H1 (cell line): ENCODE data around the gene ADORA1. TPM values are rescaled to one million over a fixed set of nuclear protein-coding genes. Genes with fewer than 3 reads are reported as not detected.

Experiments used
- CTCF ChIA-PET: fragments of 300-600 bp; sonication (Branson Sonifier 250); formaldehyde crosslinking; loops from one replicate; lab custom pipeline; 2021; ENCODE audit not compliant: partially characterized antibody; lab: Charles Lee
- POLR2A ChIA-PET: fragments of 300-600 bp; sonication (Branson Sonifier 250); formaldehyde crosslinking; loops from one replicate; lab custom pipeline; 2021; ENCODE audit warnings: inconsistent platforms; ENCODE audit not compliant: partially characterized antibody; lab: Charles Lee
- DNase-seq, 2 experiments: peaks; one replicate each; pipeline versions ENCODE4 v3.0.0 to v3.0.0-alpha.2; 2010 to 2022; ENCODE audit warnings: low spot score in 2 of 2, low read depth in 1 of 2, mixed read lengths in 1 of 2
- FAIRE-seq: peaks from 2 replicates; lab custom pipeline; 2011; peaks lifted over from hg19 to GRCh38; lab: Jason Lieb, UNC
- H2AFZ ChIP-seq: 2 replicates; pipeline ENCODE4 v1.8.1; 2012; ENCODE audit warnings: low read length, inconsistent platforms
- H2AK5ac ChIP-seq: 2 replicates; pipeline ENCODE4 v1.6.1; 2013; ENCODE audit warnings: low read depth, low read length
- H2BK120ac ChIP-seq: replicated peaks from 2 replicates; pipeline ENCODE3; 2013; ENCODE audit warnings: low read depth, low read length, inconsistent platforms
- H2BK12ac ChIP-seq: 2 replicates; pipeline ENCODE4 v1.6.1; 2013; ENCODE audit warnings: low read depth, low read length
- H2BK15ac ChIP-seq: 2 replicates; pipeline ENCODE4 v1.6.1; 2013; ENCODE audit warnings: low read length
- H2BK20ac ChIP-seq: 2 replicates; pipeline ENCODE4 v1.6.1; 2013; ENCODE audit warnings: low read length
- H2BK5ac ChIP-seq: 2 replicates; pipeline ENCODE4 v1.6.1; 2013; ENCODE audit warnings: low read depth, low read length
- H3K14ac ChIP-seq: 2 replicates; pipeline ENCODE4 v1.6.1; 2013; ENCODE audit warnings: inconsistent platforms; ENCODE audit not compliant: insufficient read length
- H3K18ac ChIP-seq: 2 replicates; pipeline ENCODE4 v1.6.1; 2013; ENCODE audit warnings: low read length; ENCODE audit errors: extremely low read depth
- H3K23ac ChIP-seq: 2 replicates; pipeline ENCODE4 v1.6.1; 2013; ENCODE audit warnings: inconsistent platforms; ENCODE audit not compliant: insufficient read length
- H3K23me2 ChIP-seq: 2 replicates; pipeline ENCODE4 v1.6.1; 2013; ENCODE audit warnings: low read depth, low read length
- H3K27ac ChIP-seq: 2 replicates; pipeline ENCODE4 v1.6.1; 2011; ENCODE audit warnings: low read depth, low read length, inconsistent platforms
- H3K27me3 ChIP-seq, 4 experiments: replicated peaks in 1 of 4; 1 replicate in 1 of 4; 2 replicates in 3 of 4; pipeline versions ENCODE4 v1.6.1 to v1.8.1; 2011 to 2013; ENCODE audit warnings: low read length in 3 of 4, mild to moderate bottlenecking in 3 of 4, inconsistent platforms in 2 of 4, mixed read lengths in 2 of 4, moderate library complexity in 1 of 4; ENCODE audit not compliant: control insufficient read depth in 3 of 4, insufficient read depth in 3 of 4; ENCODE audit errors: extremely low read depth in 1 of 4
- H3K36me3 ChIP-seq, 4 experiments: 2 replicates each; pipeline versions ENCODE4 v1.6.1 to v1.8.1; 2011 to 2013; ENCODE audit warnings: mild to moderate bottlenecking in 4 of 4, low read length in 3 of 4, moderate library complexity in 2 of 4, control low read depth in 1 of 4, inconsistent platforms in 1 of 4; ENCODE audit not compliant: insufficient read depth in 4 of 4, control insufficient read depth in 2 of 4
- H3K4ac ChIP-seq: replicated peaks from 2 replicates; pipeline ENCODE3; 2013; ENCODE audit warnings: low read length, low read depth, mixed read lengths, inconsistent platforms; ENCODE audit not compliant: insufficient read length
- H3K4me1 ChIP-seq, 4 experiments: replicated peaks in 1 of 4; 1 replicate in 1 of 4; 2 replicates in 3 of 4; pipeline versions ENCODE4 v1.6.1 to v1.8.1; 2011 to 2013; ENCODE audit warnings: low read length in 3 of 4, inconsistent platforms in 2 of 4, mixed read lengths in 1 of 4; ENCODE audit not compliant: insufficient read depth in 4 of 4, control insufficient read depth in 3 of 4
- H3K4me2 ChIP-seq, 2 experiments: 2 replicates each; pipeline versions ENCODE4 v1.6.1 to v1.8.1; 2011 to 2013; ENCODE audit warnings: low read depth in 2 of 2, low read length in 2 of 2, control low read depth in 1 of 2, inconsistent platforms in 1 of 2, mild to moderate bottlenecking in 1 of 2; ENCODE audit not compliant: insufficient read depth in 1 of 2
- H3K4me3 ChIP-seq, 4 experiments: fragments of 200-600, 300-600 bp in 1 of 4; sonication (generic), shearing (Covaris generic), sonication (Bioruptor Twin) in 1 of 4; 2 replicates each; pipeline versions ENCODE4 v1.5.1 to v1.8.1; 2011 to 2016; ENCODE audit warnings: low read length in 4 of 4, low read depth in 3 of 4, control low read depth in 2 of 4, inconsistent platforms in 2 of 4, mild to moderate bottlenecking in 2 of 4, mixed read lengths in 1 of 4, moderate library complexity in 1 of 4; ENCODE audit not compliant: insufficient read depth in 2 of 4; ENCODE audit errors: extremely low read depth in 1 of 4
- H3K56ac ChIP-seq: replicated peaks from 2 replicates; pipeline ENCODE3; 2013; ENCODE audit warnings: low read depth, mild to moderate bottlenecking, mixed read lengths, low read length, inconsistent platforms; ENCODE audit not compliant: insufficient read length
- H3K79me1 ChIP-seq: 2 replicates; pipeline ENCODE4 v1.6.1; 2013; ENCODE audit warnings: low read depth, low read length, control low read depth
- H3K79me2 ChIP-seq, 2 experiments: 2 replicates each; pipeline versions ENCODE4 v1.6.1 to v1.8.1; 2012 to 2013; ENCODE audit warnings: low read length in 2 of 2, mild to moderate bottlenecking in 2 of 2, inconsistent platforms in 1 of 2; ENCODE audit not compliant: insufficient read depth in 2 of 2, control insufficient read depth in 1 of 2
- H3K9ac ChIP-seq, 4 experiments: replicated peaks in 1 of 4; 1 replicate in 1 of 4; 2 replicates in 3 of 4; pipeline versions ENCODE4 v1.6.1 to v1.8.1; 2011 to 2013; ENCODE audit warnings: low read depth in 3 of 4, low read length in 3 of 4, control low read depth in 2 of 4, mild to moderate bottlenecking in 2 of 4, moderate library complexity in 2 of 4, inconsistent platforms in 1 of 4; ENCODE audit errors: extremely low read depth in 1 of 4
- H3K9me3 ChIP-seq, 2 experiments: 2 replicates each; pipeline versions ENCODE4 v1.6.1 to v1.8.1; 2012 to 2013; ENCODE audit warnings: mild to moderate bottlenecking in 2 of 2, moderate library complexity in 2 of 2, control low read depth in 1 of 2, inconsistent platforms in 1 of 2, low read depth in 1 of 2, low read length in 1 of 2, mixed read lengths in 1 of 2; ENCODE audit not compliant: insufficient read depth in 2 of 2
- H4K20me1 ChIP-seq, 2 experiments: replicated peaks in 1 of 2; 2 replicates each; pipeline versions ENCODE3 to v1.8.1; 2011 to 2013; ENCODE audit warnings: inconsistent platforms in 2 of 2, low read length in 2 of 2, mild to moderate bottlenecking in 1 of 2; ENCODE audit not compliant: insufficient read depth in 2 of 2, control insufficient read depth in 1 of 2
- H4K5ac ChIP-seq: 2 replicates; pipeline ENCODE4 v1.6.1; 2013; ENCODE audit warnings: low read length, low read depth, mixed read lengths, inconsistent platforms; ENCODE audit not compliant: insufficient read length
- H4K8ac ChIP-seq: 2 replicates; pipeline ENCODE4 v1.8.0; 2013; ENCODE audit warnings: mild to moderate bottlenecking, moderate library complexity, low read length, inconsistent platforms; ENCODE audit not compliant: insufficient read depth; ENCODE audit errors: extremely low read depth
- H4K91ac ChIP-seq: replicated peaks from 2 replicates; pipeline ENCODE3; 2013; ENCODE audit warnings: low read length, mixed read lengths, inconsistent platforms; ENCODE audit not compliant: insufficient read length
- SIN3A ChIP-seq, 2 experiments: IDR thresholded peaks in 1 of 2; conservative IDR thresholded peaks in 1 of 2; 2 replicates each; pipeline ENCODE4 v1.6.1; 2011 to 2012; ENCODE audit warnings: low read length in 2 of 2, improper control_type of control experiment in 1 of 2, low read depth in 1 of 2, mild to moderate bottlenecking in 1 of 2
- WGBS, 2 experiments: shearing (Covaris generic) in 1 of 2; methylation state at CpG; one replicate each; pipeline versions ENCODE4 v1.1.6 to v1.1.7; 2013 to 2015; ENCODE audit warnings: low lambda C conversion rate in 2 of 2, mixed read lengths in 2 of 2, inconsistent platforms in 1 of 2, low coverage in 1 of 2, missing lambda C conversion rate in 1 of 2; ENCODE audit not compliant: insufficient replicate concordance in 2 of 2, insufficient coverage in 1 of 2, insufficient read length in 1 of 2; ENCODE audit errors: extremely low coverage in 1 of 2, missing lambda C conversion rate in 1 of 2; 5-methylcytosine and 5-hydroxymethylcytosine counted together
- polyA plus RNA-seq, 7 experiments: library from polyadenylated mRNA; depleted of rRNA in 3 of 7; stranded (reverse) in 5 of 7; unstranded in 2 of 7; fragments of >200 nt in 5 of 7; fragments of 200-250 nt in 2 of 7; gene quantifications; 1 replicate in 5 of 7; 2 replicates in 1 of 7; 4 replicates in 1 of 7; pipeline versions ENCODE4 v1.2.1 to v1.2.3, GENCODE V29; 2011 to 2013; ENCODE audit warnings: missing spikeins in 2 of 7, mixed read lengths in 2 of 7
- total RNA-seq: library from RNA; stranded (reverse); fragmentation: NEBNext Ultra II Directional; extraction: Animal tissue kit (Norgen Biotek cat#: 25700); gene quantifications from 2 replicates; pipeline ENCODE4 v1.2.1, GENCODE V29; 2021

The ADORA1 gene
- total and polyA plus RNA-seq, 2 of the 8 experiments (the other 6 are each of a cell fraction or from before 2014, with no cell fraction given) = 3.3 to 6.7 TPM

DNA sequence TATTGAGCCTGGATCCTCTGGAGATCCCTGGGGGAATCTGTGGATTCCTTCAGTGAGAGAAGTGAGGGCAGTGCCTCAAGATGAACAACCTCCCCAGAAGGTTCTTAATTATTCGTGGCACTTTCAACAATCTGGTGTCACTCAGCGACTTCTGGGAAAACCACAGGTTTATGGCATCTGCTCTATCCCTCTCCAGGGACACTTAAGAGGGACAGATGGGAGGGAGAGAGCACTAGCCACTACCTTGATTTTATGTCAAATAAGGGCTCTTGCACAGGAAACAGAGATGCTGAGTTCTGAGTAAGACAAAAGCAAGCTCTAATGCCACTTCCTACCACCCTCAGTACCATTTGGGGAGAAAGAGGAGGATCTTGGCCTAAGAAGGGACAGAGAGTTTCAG is 80.2 kb downstream of the ADORA1 start:
- Histone ChIP-seq H4K5ac (no peak overlapping the region), H2BK5ac (no peak overlapping the region), H3K27ac (no peak overlapping the region), H4K20me1 (no peaks in the 10 kb centered on the region), H3K4me1 (peaks cover 0 to 4% (median 0%) of the 10 kb centered on the region in 4 experiments; a peak in 1 of 7 replicates), H3K14ac (no peak overlapping the region), H2AK5ac (no peak overlapping the region), H3K23ac (no peak overlapping the region), H3K56ac (no peak overlapping the region), H2BK20ac (no peak overlapping the region), H3K27me3 (no peaks in the 10 kb centered on the region), H3K23me2 (no peaks in the 10 kb centered on the region), H2BK120ac (no peak overlapping the region), H3K9ac (no peak overlapping the region), H3K79me2 (no peaks in the 10 kb centered on the region), H2BK15ac (no peak overlapping the region), H3K4me3 (no peak overlapping the region), H3K36me3 (no peaks in the 10 kb centered on the region), H2BK12ac (no peak overlapping the region), H4K91ac (no peak overlapping the region), H3K79me1 (no peaks in the 10 kb centered on the region), H4K8ac (no peak overlapping the region), H3K4me2 (no peak overlapping the region), H2AFZ (peak overlapping the region; percentile 23), H3K18ac (no peak overlapping the region), H3K9me3 (no peaks in the 10 kb centered on the region), H3K4ac (no peak overlapping the region)
- CTCF ChIA-PET = interaction anchor here (1.2 to 6.0 kb wide), 9 partner anchors 9 to 168 kb away, joined by 3 to 56 read pairs (median 6); no protein-coding TSS in a partner anchor
- FAIRE-seq (no peak), DNase-seq (no peak)
- POLR2A ChIA-PET = interaction anchor here (1.1 to 1.6 kb wide), 2 partner anchors 10 to 200 kb away, joined by 3 to 4 read pairs; partner anchors contain the start of gene TMEM183A
- WGBS, 2 experiments = 93% methylated on average over 2 of the region's 2 CpGs; no CpG with 5 or more reads in 1 of the 2 experiments
- no peak for TF ChIP-seq SIN3A (conservative IDR thresholded peaks at IDR 0.05 in 1 of 2, IDR thresholded peaks at IDR 0.05 in 1 of 2; ENCODE audit: low read depth in 1 of 2, low read length in 2 of 2)
